Breast epithelium (tissue), 4 donors: ENCODE results near the gene SHROOM3. TPM values are rescaled to one million over a fixed set of nuclear protein-coding genes. Genes with fewer than 3 reads are reported as not detected.
"Not testable (repeated sequence)": the region's sequence is repeated elsewhere in the genome, so short reads cannot be mapped to it uniquely, and the experiment has no call there.

Experiments
- DNase-seq, 2 donors: peaks; one replicate each; pipeline ENCODE4 v3.0.0-alpha.2; 2019; ENCODE audit warnings: low spot score in 2 of 2
- H3K27ac ChIP-seq, 2 donors: fragments of 200-600 bp; sonication (generic) in 1 of 2; one replicate each; pipeline ENCODE4 v1.5.1; 2016 to 2019; ENCODE audit warnings: mild to moderate bottlenecking in 1 of 2
- H3K27me3 ChIP-seq, 2 donors: fragments of 200-600 bp; sonication (generic) in 1 of 2; one replicate each; pipeline versions ENCODE4 v1.5.1 to v1.6.0; 2017 to 2019; ENCODE audit warnings: control low read depth in 1 of 2, mild to moderate bottlenecking in 1 of 2
- H3K36me3 ChIP-seq: fragments of 200-600 bp; one replicate; pipeline ENCODE4 v1.5.1; 2019
- H3K4me1 ChIP-seq, 2 donors: fragments of 200-600 bp; sonication (generic); one replicate each; pipeline ENCODE4 v1.5.1; 2016 to 2019; ENCODE audit warnings: control low read depth in 1 of 2
- H3K4me3 ChIP-seq, 3 donors: fragments of 200-600 bp; sonication (generic); 1 replicate in 2 of 3; 2 replicates in 1 of 3; pipeline ENCODE4 v1.5.1; 2016 to 2019; ENCODE audit warnings: mild to moderate bottlenecking in 3 of 3, moderate library complexity in 2 of 3
- H3K9me3 ChIP-seq, 2 donors: fragments of 200-600 bp; sonication (generic) in 1 of 2; one replicate each; pipeline ENCODE4 v1.5.1; 2016 to 2019; ENCODE audit warnings: control low read depth in 1 of 2
- POLR2A ChIP-seq: fragments of 450-650 bp; IDR thresholded peaks from one replicate; pipeline ENCODE4 v1.6.1; 2016; ENCODE audit warnings: antibody characterized with exemption, mild to moderate bottlenecking, moderate library complexity
- POLR2AphosphoS5 ChIP-seq, 3 donors: sonication (generic); formaldehyde crosslinking; IDR thresholded peaks; one replicate each; pipeline ENCODE4 v1.6.1; 2017; ENCODE audit warnings: antibody characterized with exemption in 3 of 3
- intact Hi-C: fragments of 100-400 bp; cut with DNase I; formaldehyde crosslinking; loops from one replicate; pipeline ENCODE4 v1.15.1; 2023; ENCODE audit warnings: low total_unique reads
- total RNA-seq, 3 donors: library from RNA; depleted of rRNA; stranded (reverse); fragments of >200 nt; gene quantifications; one replicate each; pipeline ENCODE4 v1.1.0, GENCODE V29; 2016
- TF ChIP-seq, protein P1 (sequence below), 3 donors: fragments of 450-650 bp; IDR thresholded peaks; one replicate each; pipeline ENCODE4 v1.5.1; 2016 to 2017; ENCODE audit warnings: antibody characterized with exemption in 3 of 3, mild to moderate bottlenecking in 3 of 3, moderate library complexity in 3 of 3

Gene SHROOM3
- total RNA-seq, 3 donors from 2014 or later, result 0.32 to 145 (median 100) TPM

DNA sequence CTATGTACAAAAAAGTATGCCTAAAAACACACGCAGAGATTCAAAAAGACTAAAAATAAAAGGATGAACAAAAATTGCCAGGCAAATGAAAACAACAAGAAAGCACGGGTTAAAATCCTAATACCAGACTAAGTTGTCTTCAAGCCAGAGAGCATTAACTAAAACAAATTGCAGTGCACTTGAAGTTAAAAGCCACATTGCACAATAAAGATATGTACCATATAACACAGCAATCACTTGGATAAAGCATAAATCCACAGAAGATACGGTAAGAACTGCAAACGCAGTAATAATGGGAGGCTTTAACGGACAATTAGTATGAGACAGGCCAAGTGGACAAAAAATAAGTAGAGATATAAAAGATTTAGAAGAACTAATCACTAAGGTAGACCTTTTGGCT lies 28.9 kb upstream of the SHROOM3 start:
- H3K4me1 ChIP-seq, result no peaks in the 10 kb centered on the region
- no peak overlapping the region for H3K4me3 ChIP-seq
- no peaks in the 10 kb centered on the region for H3K9me3 ChIP-seq
- no peaks in the 10 kb centered on the region for H3K27me3 ChIP-seq
- no peak for DNase-seq
- TF ChIP-seq POLR2A (no peak), POLR2AphosphoS5 (IDR thresholded peaks at IDR 0.05) (no peak)
- TF ChIP-seq, protein P1, sequence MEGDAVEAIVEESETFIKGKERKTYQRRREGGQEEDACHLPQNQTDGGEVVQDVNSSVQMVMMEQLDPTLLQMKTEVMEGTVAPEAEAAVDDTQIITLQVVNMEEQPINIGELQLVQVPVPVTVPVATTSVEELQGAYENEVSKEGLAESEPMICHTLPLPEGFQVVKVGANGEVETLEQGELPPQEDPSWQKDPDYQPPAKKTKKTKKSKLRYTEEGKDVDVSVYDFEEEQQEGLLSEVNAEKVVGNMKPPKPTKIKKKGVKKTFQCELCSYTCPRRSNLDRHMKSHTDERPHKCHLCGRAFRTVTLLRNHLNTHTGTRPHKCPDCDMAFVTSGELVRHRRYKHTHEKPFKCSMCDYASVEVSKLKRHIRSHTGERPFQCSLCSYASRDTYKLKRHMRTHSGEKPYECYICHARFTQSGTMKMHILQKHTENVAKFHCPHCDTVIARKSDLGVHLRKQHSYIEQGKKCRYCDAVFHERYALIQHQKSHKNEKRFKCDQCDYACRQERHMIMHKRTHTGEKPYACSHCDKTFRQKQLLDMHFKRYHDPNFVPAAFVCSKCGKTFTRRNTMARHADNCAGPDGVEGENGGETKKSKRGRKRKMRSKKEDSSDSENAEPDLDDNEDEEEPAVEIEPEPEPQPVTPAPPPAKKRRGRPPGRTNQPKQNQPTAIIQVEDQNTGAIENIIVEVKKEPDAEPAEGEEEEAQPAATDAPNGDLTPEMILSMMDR (IDR thresholded peaks at IDR 0.05), result no peak
- H3K36me3 ChIP-seq, result no peaks in the 10 kb centered on the region
- no peak overlapping the region for H3K27ac ChIP-seq
- intact Hi-C loops, result no loop called here

DNA sequence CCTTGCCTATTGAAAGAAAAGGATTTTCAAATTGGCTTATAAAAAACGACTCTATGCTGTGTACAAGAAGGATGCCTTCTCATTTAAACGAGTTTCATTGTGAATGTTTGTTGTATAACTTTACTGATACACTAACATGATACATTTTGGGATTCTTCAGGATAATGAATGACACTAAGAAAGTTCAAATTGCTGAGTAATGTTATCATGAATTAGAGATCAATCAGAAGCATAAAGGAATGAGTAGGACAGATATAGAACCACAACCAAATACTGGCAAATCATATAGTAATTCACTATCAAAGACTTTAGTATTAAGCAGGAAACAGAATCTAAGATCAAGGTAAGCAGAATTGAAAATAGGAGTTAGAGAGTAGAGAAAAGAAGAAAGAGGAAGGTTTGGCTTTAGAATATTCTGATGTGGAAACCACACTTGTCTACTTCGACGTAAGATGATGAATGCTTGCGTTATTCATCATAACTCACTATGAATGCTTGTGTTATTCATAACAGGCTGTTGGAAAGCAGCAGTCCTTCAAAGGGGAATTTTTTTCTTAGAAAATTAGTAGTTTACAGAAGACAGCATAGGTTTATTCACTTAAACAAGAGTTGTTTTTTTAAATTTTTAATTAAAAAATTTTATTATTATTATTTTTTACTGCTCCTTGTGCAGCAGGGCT lies 27.4 kb upstream of the SHROOM3 start:
- intact Hi-C loops, result no loop called here
- H3K36me3 ChIP-seq, result no peaks in the 10 kb centered on the region
- no peak for DNase-seq
- H3K4me1 ChIP-seq, result no peaks in the 10 kb centered on the region
- no peaks in the 10 kb centered on the region for H3K9me3 ChIP-seq
- no peak overlapping the region for H3K27ac ChIP-seq
- H3K4me3 ChIP-seq, result no peak overlapping the region
- H3K27me3 ChIP-seq, result no peaks in the 10 kb centered on the region
- no peak for TF ChIP-seq POLR2A
- TF ChIP-seq, protein P1 (IDR thresholded peaks at IDR 0.05), result no peak
- TF ChIP-seq POLR2AphosphoS5 (IDR thresholded peaks at IDR 0.05), result no peak

DNA sequence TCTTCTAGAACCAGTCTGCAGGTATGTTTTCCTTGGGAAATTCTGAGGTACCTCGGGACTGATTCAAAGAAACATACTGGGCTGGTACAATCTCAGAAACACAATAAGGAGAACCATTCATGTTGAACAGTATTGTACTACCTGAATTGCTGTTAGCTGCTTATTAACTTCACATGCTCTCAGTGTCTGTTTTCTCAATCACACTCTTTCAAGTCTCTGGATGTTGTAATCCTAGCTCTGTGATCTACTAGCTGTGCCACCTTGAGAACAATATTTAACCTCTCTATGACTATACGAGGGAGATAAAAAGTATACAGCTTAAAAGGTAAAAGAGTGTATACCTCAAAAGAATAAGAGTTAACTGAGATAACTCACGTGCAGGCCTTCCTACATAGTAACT lies 24.4 kb upstream of the SHROOM3 start:
- H3K4me1 ChIP-seq, result no peaks in the 10 kb centered on the region
- H3K9me3 ChIP-seq, result no peaks in the 10 kb centered on the region
- intact Hi-C loops, result no loop called here
- H3K27ac ChIP-seq, result no peak overlapping the region
- TF ChIP-seq, protein P1 (IDR thresholded peaks at IDR 0.05), result no peak
- no peak for TF ChIP-seq POLR2A
- TF ChIP-seq POLR2AphosphoS5 (IDR thresholded peaks at IDR 0.05), result no peak
- no peaks in the 10 kb centered on the region for H3K36me3 ChIP-seq
- no peaks in the 10 kb centered on the region for H3K27me3 ChIP-seq
- no peak for DNase-seq
- no peak overlapping the region for H3K4me3 ChIP-seq

DNA sequence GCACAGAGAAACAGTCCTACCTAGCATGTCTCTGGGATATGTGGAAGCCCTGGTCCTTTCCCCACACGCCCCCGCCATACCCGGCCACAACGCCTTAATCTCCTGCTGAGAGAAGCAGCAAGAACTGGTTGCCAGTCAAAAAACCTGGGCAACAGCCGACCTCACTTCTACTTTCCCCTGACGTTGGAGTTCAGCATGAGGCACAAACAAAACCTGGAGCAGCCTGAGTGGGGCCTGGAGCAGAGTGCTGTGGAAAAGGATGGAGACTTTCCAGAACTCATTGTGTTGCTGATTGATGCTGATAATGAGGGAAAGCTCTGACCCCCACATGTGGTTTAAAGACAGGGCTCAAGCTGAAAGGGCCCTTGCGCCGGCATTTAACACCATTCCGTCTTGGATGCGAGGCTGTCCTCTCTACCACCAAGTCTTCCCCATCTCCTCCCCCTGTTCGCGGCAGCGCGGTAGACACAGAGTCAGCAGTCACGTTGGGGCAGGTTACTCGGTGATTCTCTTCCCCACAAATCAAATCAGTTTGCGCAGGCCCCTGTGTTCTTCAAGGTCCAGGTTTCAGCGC lies 14.8 kb upstream of the SHROOM3 start:
- H3K4me1 ChIP-seq, result no peaks in the 10 kb centered on the region
- H3K27ac ChIP-seq, result peak overlapping the region; percentile 74 to 81
- no peaks in the 10 kb centered on the region for H3K27me3 ChIP-seq
- no peaks in the 10 kb centered on the region for H3K9me3 ChIP-seq
- peak overlapping the region; percentile 43 to 81 (median 62) for H3K4me3 ChIP-seq
- intact Hi-C loops, result no loop called here
- no peaks in the 10 kb centered on the region for H3K36me3 ChIP-seq
- TF ChIP-seq POLR2A (no peak), POLR2AphosphoS5 (IDR thresholded peaks at IDR 0.05) (no peak)
- TF ChIP-seq, protein P1 (IDR thresholded peaks at IDR 0.05), result no peak
- DNase-seq, result no peak

DNA sequence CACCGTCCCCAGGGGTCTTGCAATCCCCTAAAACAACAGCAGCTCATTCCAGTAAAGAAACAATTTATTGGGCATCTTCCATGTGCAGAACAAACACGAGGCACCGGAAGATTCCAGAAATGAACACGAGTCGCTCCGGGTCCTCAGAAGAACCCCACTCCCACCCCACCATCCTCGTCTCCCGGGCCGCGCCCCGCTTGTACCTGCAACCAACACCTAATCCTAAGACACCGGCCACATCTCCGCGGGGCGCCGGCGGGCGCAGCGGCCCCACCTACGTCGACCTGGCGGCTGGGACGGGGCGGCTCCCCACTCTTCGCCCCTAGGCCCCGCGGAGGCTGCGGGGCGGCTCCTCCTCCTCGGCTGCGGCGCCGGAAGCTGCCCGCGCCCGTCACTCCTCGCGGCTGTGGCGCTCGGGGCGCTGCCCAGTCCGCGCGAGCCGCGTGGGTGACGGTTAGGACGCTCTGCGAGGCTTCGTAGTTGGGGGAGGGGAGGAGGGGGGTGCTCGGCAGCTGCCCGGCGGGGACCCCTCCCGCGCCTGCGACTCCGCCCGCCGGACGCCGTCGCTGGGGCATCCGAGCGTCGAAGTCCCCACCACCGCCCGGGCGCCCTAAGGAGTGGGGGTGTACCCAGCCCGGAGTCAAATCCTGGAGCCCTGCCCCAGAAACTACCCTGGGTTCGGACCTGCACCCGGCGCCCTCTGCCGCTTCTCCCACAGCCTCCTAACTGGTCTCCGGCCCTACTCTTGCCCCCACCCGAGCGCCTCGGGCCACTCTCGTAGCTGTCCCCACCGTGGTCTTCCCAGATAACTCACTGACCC lies 14.1 kb upstream of the SHROOM3 start, which contains the start of gene CCDC158:
CCDC158 (minus strand) TSS at position 380 of the 820 bp plus-strand sequence. CDS start 17,934 bp downstream, outside the sequence.
- no peaks in the 10 kb centered on the region for H3K27me3 ChIP-seq
- intact Hi-C loops, result no loop called here
- no peaks in the 10 kb centered on the region for H3K36me3 ChIP-seq
- DNase-seq, result no peak
- H3K9me3 ChIP-seq, result no peaks in the 10 kb centered on the region
- peak within 1 kb of the TSS; percentile 43 to 81 (median 62) for H3K4me3 ChIP-seq
- peak within 1 kb of the TSS; percentile 74 to 81 for H3K27ac ChIP-seq
- H3K4me1 ChIP-seq, result no peaks in the 10 kb centered on the region
- TF ChIP-seq, protein P1 (IDR thresholded peaks at IDR 0.05), result no peak
- TF ChIP-seq POLR2AphosphoS5 (IDR thresholded peaks at IDR 0.05), result no peak
- no peak for TF ChIP-seq POLR2A

DNA sequence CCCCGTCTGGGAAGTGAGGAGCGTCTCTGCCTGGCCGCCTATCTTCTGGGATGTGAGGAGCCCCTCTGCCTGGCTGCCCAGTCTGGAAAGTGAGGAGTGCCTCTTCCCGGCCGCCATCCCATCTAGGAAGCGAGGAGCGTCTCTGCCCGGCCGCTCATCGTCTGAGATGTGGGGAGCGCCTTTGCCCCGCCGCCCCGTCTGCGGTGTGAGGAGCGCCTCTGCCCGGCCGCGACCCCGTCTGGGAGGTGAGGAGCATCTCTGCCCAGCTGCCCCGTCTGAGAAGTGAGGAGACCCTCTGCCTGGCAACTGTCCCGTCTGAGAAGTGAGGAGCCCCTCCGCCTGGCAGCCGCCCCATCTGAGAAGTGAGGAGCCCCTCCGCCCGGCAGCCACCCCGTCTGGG lies 11.9 kb upstream of the SHROOM3 start:
- intact Hi-C loops, H3K4me1 ChIP-seq, H3K27me3 ChIP-seq, H3K36me3 ChIP-seq, DNase-seq, H3K4me3 ChIP-seq, H3K27ac ChIP-seq, H3K9me3 ChIP-seq: not testable (repeated sequence)
